ENCODE measurements around the gene FBN1.

FBN1 gene

GRCh38 chr15:48544778-48545177 is 100.7 kb downstream of the FBN1 start:
- H3K4me1 Mint-ChIP-seq = no peaks in the 10 kb centered on the region
- no peak overlapping the region for H3K27ac Mint-ChIP-seq
- H3K36me3 Mint-ChIP-seq = no peaks in the 10 kb centered on the region
- H3K4me3 Mint-ChIP-seq = no peak overlapping the region
- ATAC-seq (no peak), DNase-seq (ENCODE audit: low spot score in 2 of 2) (no peak)
- H3K9me3 Mint-ChIP-seq = no peaks in the 10 kb centered on the region

- no peaks in the 10 kb centered on the region for H3K4me1 Mint-ChIP-seq
- H3K4me3 Mint-ChIP-seq = no peak overlapping the region
- no peaks in the 10 kb centered on the region for H3K9me3 Mint-ChIP-seq
- no peak for ATAC-seq
- H3K36me3 Mint-ChIP-seq = no peaks in the 10 kb centered on the region
- H3K27ac Mint-ChIP-seq = no peak overlapping the region
- DNase-seq (ENCODE audit: low spot score in 2 of 2) = no peak
Measured at GRCh38 chr15:48541341-48542278, 103.9 kb downstream of the FBN1 start.

GRCh38 chr15:48540756-48541155 is 104.8 kb downstream of the FBN1 start:
- no peak overlapping the region for H3K27ac Mint-ChIP-seq
- no peaks in the 10 kb centered on the region for H3K4me1 Mint-ChIP-seq
- no peaks in the 10 kb centered on the region for H3K9me3 Mint-ChIP-seq
- ATAC-seq = no peak
- no peak overlapping the region for H3K4me3 Mint-ChIP-seq
- no peak for DNase-seq (ENCODE audit: low spot score in 2 of 2)
- no peaks in the 10 kb centered on the region for H3K36me3 Mint-ChIP-seq

GRCh38 chr15:48538941-48539340 is 106.6 kb downstream of the FBN1 start:
- H3K4me3 Mint-ChIP-seq = no peak overlapping the region
- H3K9me3 Mint-ChIP-seq = no peaks in the 10 kb centered on the region
- DNase-seq (ENCODE audit: low spot score in 2 of 2) (no peak), ATAC-seq (no peak)
- no peaks in the 10 kb centered on the region for H3K36me3 Mint-ChIP-seq
- H3K27ac Mint-ChIP-seq = no peak overlapping the region
- H3K4me1 Mint-ChIP-seq = no peaks in the 10 kb centered on the region

- DNase-seq (ENCODE audit: low spot score in 2 of 2) = no peak
- no peaks in the 10 kb centered on the region for H3K4me1 Mint-ChIP-seq
- H3K9me3 Mint-ChIP-seq = no peaks in the 10 kb centered on the region
- ATAC-seq = no peak
- no peak overlapping the region for H3K4me3 Mint-ChIP-seq
- no peak overlapping the region for H3K27ac Mint-ChIP-seq
- no peaks in the 10 kb centered on the region for H3K36me3 Mint-ChIP-seq
Measured at GRCh38 chr15:48537271-48538113, 108.0 kb downstream of the FBN1 start.

GRCh38 chr15:48536681-48537091 is 108.8 kb downstream of the FBN1 start:
- H3K36me3 Mint-ChIP-seq = no peaks in the 10 kb centered on the region
- DNase-seq (ENCODE audit: low spot score in 2 of 2) (no peak), ATAC-seq (no peak)
- H3K4me3 Mint-ChIP-seq = no peak overlapping the region
- H3K9me3 Mint-ChIP-seq = no peaks in the 10 kb centered on the region
- no peaks in the 10 kb centered on the region for H3K4me1 Mint-ChIP-seq
- no peak overlapping the region for H3K27ac Mint-ChIP-seq

GRCh38 chr15:48533982-48534381 is 111.5 kb downstream of the FBN1 start:
- no peaks in the 10 kb centered on the region for H3K36me3 Mint-ChIP-seq
- H3K4me1 Mint-ChIP-seq = no peaks in the 10 kb centered on the region
- DNase-seq (ENCODE audit: low spot score in 2 of 2) (no peak), ATAC-seq (no peak)
- no peak overlapping the region for H3K27ac Mint-ChIP-seq
- no peaks in the 10 kb centered on the region for H3K9me3 Mint-ChIP-seq
- H3K4me3 Mint-ChIP-seq = no peak overlapping the region

- no peaks in the 10 kb centered on the region for H3K36me3 Mint-ChIP-seq
- no peak overlapping the region for H3K27ac Mint-ChIP-seq
- DNase-seq (ENCODE audit: low spot score in 2 of 2) = no peak
- H3K4me1 Mint-ChIP-seq = no peaks in the 10 kb centered on the region
- H3K4me3 Mint-ChIP-seq = no peak overlapping the region
- no peaks in the 10 kb centered on the region for H3K9me3 Mint-ChIP-seq
- no peak for ATAC-seq
Measured at GRCh38 chr15:48532946-48533345, 112.6 kb downstream of the FBN1 start.

- no peaks in the 10 kb centered on the region for H3K36me3 Mint-ChIP-seq
- no peaks in the 10 kb centered on the region for H3K9me3 Mint-ChIP-seq
- DNase-seq (ENCODE audit: low spot score in 2 of 2) (no peak), ATAC-seq (no peak)
- H3K4me3 Mint-ChIP-seq = no peak overlapping the region
- no peak overlapping the region for H3K27ac Mint-ChIP-seq
- no peaks in the 10 kb centered on the region for H3K4me1 Mint-ChIP-seq
Measured at GRCh38 chr15:48530528-48530927, 115.0 kb downstream of the FBN1 start.

- Mint-ChIP-seq H3K4me3 (no peak overlapping the region), H3K4me1 (no peaks in the 10 kb centered on the region), H3K27ac (no peak overlapping the region), H3K36me3 (no peaks in the 10 kb centered on the region), H3K9me3 (no peaks in the 10 kb centered on the region)
- ATAC-seq (no peak), DNase-seq (ENCODE audit: low spot score in 2 of 2) (no peak)
Measured at GRCh38 chr15:48528921-48529320, 116.6 kb downstream of the FBN1 start.

- no peaks in the 10 kb centered on the region for H3K4me1 Mint-ChIP-seq
- no peaks in the 10 kb centered on the region for H3K36me3 Mint-ChIP-seq
- DNase-seq (ENCODE audit: low spot score in 2 of 2) = no peak
- ATAC-seq = no peak
- no peaks in the 10 kb centered on the region for H3K9me3 Mint-ChIP-seq
- no peak overlapping the region for H3K4me3 Mint-ChIP-seq
- H3K27ac Mint-ChIP-seq = no peak overlapping the region
Measured at GRCh38 chr15:48527517-48527916, 118.0 kb downstream of the FBN1 start.

- DNase-seq (ENCODE audit: low spot score in 2 of 2) (no peak), ATAC-seq (no peak)
- Mint-ChIP-seq H3K27ac (no peak overlapping the region), H3K4me3 (no peak overlapping the region), H3K36me3 (no peaks in the 10 kb centered on the region), H3K4me1 (no peaks in the 10 kb centered on the region), H3K9me3 (no peaks in the 10 kb centered on the region)
Measured at GRCh38 chr15:48522911-48523310, 122.6 kb downstream of the FBN1 start.

- Mint-ChIP-seq H3K27ac (no peak overlapping the region), H3K36me3 (no peaks in the 10 kb centered on the region), H3K4me1 (no peaks in the 10 kb centered on the region), H3K9me3 (no peaks in the 10 kb centered on the region), H3K4me3 (no peak overlapping the region)
- DNase-seq (ENCODE audit: low spot score in 2 of 2) = no peak
- no peak for ATAC-seq
Measured at GRCh38 chr15:48522123-48522522, 123.4 kb downstream of the FBN1 start.

GRCh38 chr15:48520376-48521155 is 124.9 kb downstream of the FBN1 start:
- Mint-ChIP-seq H3K4me1 (no peaks in the 10 kb centered on the region), H3K27ac (no peak overlapping the region), H3K9me3 (no peaks in the 10 kb centered on the region), H3K4me3 (no peak overlapping the region), H3K36me3 (no peaks in the 10 kb centered on the region)
- no peak for DNase-seq (ENCODE audit: low spot score in 2 of 2)
- ATAC-seq = no peak

GRCh38 chr15:48516121-48516520 is 129.4 kb downstream of the FBN1 start:
- no peak for ATAC-seq
- no peak for DNase-seq (ENCODE audit: low spot score in 2 of 2)
- H3K36me3 Mint-ChIP-seq = no peaks in the 10 kb centered on the region
- no peaks in the 10 kb centered on the region for H3K9me3 Mint-ChIP-seq
- no peak overlapping the region for H3K27ac Mint-ChIP-seq
- no peak overlapping the region for H3K4me3 Mint-ChIP-seq
- H3K4me1 Mint-ChIP-seq = no peaks in the 10 kb centered on the region

All from stimulated activated effector memory CD8-positive, alpha-beta T cell treated with anti-CD3 and anti-CD28 coated beads, Interleukin-12 subunit alpha, Interleukin-12 subunit beta, amount 100 ng/mL, for 72 hours (primary cell).